ENCODE measurements around the gene MIEF1.
"Not testable (repeated sequence)": the region's sequence is repeated elsewhere in the genome, so short reads cannot be mapped to it uniquely, and the experiment has no call there.

Gene MIEF1

DNA sequence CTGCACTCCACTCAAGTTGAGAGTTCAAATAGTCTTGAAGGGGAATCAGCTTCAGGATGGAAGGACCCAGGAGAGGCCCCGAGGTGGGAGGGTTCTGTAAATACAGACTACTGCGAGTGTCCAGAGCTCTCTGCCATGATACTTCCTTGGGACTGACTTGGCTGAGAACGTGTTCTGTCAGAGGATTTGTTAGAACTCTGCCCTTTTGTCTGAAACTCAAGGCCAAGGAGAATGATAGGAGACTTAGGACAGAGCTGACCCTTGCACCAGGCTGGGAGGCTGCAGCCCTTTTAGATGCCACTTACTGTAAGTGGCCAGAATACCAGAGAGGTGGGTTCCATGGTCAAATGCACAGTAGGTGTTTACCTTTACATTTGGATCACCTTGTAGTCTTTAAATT lies 15.4 kb downstream of the MIEF1 start:
- DNase-seq, result no peak

DNA sequence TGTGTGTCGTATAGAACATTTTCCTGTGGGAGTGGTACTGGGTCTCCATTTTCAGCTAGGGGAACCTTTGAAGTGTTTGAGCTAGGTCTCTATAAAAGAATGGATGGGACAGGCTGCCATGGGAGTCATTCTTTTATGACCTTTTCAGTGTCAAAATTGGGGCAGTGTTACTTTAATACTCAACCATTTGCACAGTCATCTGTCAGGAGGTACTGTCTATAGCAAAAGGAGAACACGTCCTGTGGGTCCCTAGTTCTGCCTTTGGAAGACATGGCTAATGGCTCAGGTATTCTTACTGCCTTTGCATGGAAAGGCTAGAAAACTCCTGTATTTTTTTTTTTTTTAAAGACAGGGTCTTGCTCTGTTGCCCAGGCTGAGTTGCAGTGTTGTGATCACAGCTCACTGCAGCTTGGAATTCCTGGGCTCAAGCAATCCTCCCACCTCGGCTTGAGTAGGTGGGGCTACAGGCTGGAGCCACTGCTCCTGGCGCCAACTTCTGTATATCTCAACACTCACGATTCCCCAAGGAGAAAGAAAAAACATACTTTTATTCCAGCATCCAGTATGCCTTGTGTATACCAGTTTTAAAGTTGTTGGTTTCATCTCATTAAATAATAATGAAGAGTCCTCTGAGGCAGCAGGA lies 16.2 kb downstream of the MIEF1 start:
- DNase-seq, result no peak

DNA sequence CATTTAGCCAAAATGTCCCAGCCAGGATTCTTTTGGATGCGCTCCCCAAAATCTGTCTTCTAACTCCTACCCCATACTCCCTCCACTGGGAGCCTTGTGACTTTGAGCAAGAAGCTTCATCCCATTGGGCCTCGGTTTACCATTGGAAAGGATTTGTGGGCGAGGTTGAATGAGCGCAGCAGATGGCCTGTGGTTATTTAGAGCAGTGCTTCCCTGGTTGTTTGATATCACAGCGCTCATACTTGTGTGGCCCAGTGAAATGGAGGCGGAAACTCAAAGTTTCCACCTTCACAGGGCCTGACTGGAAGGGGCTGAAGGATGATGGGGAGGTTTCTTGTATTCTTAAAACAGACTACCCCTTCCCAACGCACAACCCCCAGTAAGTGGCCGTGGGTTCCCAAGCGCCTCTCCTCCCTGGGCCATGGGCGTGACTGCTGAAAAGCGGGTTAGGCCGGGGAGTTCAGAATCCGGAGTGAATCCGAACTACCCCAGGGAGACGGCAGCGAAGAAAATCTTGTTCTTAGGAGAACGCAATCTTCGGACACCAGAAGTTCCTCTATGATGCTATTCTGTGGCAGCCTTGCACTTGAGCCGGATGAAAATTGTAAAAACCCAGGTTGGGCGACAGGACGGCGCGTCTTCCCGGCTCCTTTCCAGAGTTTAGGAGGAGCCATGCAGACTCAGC lies 17.0 kb downstream of the MIEF1 start:
- peak; percentile 55 for DNase-seq

DNA sequence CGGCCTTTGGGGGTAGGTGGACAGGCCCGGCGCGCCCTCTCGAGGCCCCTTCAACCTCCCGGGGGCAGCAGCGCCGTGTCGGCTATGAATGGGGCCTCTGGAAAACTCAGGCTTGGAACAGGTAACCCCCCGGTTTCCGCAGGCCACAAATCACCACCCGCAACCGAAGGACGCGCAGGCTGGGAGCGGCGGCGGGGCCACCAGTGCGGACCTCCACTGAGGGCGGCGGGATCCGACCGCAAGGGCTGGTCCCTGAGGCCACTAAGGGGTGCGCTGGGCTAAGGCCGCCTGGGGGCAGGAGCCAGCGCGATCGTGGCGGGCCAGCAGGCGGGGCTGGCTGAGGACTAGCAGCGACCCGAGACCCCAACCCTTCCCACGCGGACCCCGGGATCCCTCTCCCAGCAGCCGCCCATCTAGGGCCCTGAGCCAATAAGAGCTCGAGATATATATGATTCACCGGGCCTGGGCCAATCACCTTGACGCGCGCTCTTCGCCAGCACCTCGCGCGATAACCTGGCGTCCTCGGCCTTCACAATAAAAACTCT lies 17.7 kb downstream of the MIEF1 start:
- peak; percentile 96 for DNase-seq

DNA sequence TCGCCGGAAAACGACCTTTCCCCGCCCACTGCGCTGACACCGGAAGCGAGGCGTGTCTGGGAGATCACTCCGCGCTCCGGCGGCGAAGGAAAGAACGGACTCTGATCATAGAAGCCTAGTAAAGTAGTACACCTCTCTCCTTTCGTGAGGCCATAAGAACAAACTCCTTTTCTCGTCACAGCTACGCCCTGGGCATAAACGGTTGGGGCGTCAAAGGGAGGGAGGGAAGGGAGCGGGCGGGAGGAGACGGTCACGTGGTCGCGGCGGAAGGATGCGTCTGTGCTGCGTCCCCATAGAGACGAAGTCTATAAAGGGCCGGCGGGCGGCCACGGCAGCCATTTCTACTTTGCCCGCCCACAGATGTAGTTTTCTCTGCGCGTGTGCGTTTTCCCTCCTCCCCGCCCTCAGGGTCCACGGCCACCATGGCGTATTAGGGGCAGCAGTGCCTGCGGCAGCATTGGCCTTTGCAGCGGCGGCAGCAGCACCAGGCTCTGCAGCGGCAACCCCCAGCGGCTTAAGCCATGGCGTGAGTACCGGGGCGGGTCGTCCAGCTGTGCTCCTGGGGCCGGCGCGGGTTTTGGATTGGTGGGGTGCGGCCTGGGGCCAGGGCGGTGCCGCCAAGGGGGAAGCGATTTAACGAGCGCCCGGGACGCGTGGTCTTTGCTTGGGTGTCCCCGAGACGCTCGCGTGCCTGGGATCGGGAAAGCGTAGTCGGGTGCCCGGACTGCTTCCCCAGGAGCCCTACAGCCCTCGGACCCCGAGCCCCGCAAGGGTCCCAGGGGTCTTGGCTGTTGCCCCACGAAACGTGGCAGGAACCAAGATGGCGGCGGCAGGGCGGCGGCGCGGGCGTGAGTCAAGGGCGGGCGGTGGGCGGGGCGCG lies 18.4 kb downstream of the MIEF1 start, which contains the start of gene ATF4:
Gene ATF4, plus strand, starts transcription at position 337 of the 880 bp plus-strand sequence. CDS start 884 bp downstream, outside the sequence.
- peak; percentile 94 for DNase-seq

DNA sequence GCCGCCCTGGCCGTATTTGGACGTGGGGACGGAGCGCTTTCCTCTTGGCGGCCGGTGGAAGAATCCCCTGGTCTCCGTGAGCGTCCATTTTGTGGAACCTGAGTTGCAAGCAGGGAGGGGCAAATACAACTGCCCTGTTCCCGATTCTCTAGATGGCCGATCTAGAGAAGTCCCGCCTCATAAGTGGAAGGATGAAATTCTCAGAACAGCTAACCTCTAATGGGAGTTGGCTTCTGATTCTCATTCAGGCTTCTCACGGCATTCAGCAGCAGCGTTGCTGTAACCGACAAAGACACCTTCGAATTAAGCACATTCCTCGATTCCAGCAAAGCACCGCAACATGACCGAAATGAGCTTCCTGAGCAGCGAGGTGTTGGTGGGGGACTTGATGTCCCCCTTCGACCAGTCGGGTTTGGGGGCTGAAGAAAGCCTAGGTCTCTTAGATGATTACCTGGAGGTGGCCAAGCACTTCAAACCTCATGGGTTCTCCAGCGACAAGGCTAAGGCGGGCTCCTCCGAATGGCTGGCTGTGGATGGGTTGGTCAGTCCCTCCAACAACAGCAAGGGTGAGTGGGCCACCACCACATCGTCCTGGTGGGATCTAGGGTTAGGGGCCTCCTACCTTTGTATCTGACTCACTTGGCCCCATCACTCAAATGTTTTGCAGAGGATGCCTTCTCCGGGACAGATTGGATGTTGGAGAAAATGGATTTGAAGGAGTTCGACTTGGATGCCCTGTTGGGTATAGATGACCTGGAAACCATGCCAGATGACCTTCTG lies 19.2 kb downstream of the MIEF1 start:
- peak; percentile 37 for DNase-seq

DNA sequence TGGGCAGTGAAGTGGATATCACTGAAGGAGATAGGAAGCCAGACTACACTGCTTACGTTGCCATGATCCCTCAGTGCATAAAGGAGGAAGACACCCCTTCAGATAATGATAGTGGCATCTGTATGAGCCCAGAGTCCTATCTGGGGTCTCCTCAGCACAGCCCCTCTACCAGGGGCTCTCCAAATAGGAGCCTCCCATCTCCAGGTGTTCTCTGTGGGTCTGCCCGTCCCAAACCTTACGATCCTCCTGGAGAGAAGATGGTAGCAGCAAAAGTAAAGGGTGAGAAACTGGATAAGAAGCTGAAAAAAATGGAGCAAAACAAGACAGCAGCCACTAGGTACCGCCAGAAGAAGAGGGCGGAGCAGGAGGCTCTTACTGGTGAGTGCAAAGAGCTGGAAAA lies 20.0 kb downstream of the MIEF1 start:
- DNase-seq, result not testable (repeated sequence)

DNA sequence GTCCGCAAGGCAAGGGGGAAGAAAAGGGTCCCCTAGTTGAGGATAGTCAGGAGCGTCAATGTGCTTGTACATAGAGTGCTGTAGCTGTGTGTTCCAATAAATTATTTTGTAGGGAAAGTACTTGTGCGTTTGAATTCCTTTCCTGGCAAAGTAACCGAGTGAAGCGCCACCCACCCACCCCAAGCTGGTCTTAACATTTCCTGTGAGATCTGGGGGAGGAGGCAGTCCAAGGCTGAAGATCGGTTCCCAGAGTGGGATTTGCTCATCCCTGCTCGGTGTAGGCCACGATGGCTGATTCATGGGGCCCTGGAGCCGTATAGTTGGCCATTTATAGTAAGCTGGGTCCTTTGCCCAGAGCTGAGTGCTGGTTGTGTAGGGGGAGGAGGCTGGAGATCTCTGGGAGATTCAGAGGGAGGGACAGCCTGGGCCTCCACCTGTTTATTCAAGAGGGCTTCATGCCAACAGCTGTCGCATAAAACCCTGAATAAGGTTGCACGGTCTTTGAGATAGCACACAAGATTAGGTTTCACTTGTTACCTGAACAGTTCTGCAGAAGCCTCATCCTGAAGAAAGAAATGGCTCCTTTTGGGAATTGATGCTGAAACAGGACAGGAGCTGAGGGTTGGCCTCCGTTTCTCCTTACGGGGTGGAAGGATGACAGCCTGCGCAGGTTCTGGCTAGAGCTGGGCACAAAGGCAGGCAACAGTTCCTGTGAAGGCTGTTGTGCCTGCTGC lies 20.6 kb downstream of the MIEF1 start:
- peak; percentile 49 for DNase-seq

DNA sequence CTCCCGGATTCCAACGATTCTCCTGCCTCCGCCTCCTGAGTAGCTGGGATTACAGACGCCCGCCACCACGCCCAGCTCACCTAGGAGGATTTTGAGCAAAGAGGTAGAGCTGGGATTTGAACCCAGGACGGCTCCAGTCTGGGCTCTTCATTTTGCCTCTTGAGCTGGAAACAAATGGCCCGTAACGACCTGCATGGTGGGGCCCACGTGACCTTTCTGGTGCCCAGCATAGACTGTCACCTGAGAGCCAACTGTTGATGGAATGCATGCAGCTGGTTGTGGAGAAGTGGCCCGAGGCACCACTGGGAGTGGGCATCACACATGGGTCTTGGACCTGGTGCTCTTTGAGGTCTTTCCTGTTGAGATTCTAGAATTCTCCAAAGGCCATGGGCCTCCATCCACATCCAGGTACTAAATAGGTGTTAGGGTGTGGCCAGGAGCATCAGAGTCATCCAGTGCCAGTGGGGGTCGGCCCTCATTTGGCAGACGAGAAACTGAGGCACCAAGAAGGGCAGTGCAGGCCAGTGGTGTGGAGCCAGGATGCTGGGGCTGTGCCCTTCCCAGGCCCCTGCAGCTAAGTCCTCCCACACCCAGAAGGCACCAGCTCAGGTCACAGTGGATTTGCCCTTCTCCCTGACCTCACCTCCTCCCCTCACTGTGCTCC lies 22.1 kb downstream of the MIEF1 start:
- peak; percentile 43 for DNase-seq

DNA sequence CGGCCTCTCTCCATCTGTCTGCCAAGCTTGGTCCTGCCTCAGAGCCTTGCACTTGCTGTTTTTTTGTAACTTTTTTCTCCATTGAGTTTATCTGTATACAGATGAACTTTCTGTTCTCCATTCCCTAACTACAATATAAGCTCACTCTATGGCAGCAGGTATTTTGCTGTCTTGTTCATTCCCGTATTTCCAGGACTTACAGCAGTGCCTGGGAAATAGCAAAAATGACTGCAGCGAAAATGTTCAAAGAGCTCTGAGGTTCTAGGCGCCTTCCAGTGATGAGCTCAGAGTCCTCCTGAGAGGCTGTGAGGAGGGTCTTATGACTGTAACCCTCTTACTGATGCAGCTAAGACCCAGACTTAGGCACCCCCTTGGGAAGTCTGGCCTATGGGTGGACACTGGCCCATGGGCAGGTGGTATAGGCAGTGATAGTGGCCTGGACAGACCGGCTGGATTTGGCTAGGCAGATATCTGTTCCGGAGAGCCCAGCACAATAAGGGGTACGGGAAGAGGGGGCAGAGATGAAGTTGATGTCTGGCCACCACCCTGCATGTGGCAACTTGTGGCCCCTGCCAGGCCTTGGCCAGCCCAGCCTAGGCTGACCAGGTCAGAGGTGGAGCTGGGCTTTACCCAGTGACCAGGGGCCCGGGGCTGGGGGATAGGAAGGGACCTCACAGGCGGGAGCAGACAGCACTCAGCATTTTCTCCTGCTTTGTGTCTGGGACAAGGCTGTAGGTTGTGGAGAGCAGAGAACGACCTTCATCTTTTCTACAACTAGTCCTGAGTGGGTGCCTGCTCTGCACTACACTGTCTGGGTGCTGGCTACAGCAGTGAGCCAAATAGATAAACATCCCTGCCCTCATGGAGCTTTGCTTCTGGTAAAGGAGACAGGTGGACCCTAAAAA lies 22.9 kb downstream of the MIEF1 start:
- peak; percentile 42 for DNase-seq

DNA sequence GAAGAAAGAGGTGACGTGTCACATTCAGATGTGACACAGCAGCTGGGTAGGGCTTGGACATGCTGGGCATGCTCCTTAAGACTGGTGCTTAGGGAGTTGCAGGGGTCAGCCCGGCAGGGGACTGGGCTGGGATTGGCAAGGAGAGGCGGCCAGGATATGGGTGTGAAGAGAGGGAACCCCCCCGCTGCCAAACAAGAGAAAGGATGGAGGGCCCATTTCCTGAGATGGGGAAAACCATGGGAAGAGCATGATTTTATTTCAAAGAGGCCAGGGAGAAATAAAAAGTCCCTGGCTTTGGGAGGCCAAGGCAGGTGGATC lies 23.5 kb downstream of the MIEF1 start:
- DNase-seq, result peak; percentile 35

DNA sequence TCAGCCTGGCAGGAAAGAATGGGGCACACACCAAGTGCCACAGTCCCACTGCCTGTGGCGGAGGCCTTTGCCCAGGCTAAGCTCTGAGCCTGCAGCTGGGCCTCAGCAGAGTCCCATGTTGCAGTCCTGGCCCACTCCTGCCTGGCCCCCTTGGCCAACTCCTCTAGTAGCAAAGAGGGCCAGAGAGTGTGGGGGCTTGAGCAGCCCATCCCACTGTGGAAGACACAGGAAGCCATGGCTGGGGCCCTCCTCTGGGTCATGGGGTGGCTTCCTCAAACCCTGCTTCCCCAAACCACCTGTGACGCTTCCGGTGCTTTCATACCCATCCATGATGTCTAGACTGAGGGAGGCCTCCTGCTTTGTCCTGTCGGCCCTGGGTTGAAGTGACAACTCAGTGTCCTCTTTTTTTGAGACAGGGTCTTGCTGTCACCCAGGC lies 24.7 kb downstream of the MIEF1 start:
- DNase-seq, result peak; percentile 50

DNA sequence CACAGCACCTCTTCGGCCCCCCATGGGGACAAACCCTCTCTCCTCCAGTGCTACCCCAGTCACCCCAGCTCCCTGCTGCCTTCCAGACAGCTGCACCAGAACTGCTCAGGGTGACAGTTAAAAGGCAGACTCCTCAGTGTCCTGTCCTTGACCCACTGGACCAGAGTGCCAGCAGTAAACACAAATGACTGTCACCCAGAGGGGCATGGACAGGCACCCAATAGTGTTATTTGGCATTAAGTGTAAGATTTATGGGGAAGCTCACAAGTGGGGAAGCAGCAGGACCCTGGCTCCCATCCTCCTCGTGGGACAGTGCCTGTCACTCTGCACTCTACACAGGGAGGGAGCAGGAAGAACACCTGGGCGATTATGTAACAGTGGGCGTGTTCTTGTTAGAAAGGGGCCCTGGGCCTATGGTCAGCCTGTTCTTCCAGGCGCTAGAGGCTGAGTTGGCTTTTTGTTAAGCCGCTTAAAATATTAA lies 25.4 kb downstream of the MIEF1 start:
- DNase-seq, result peak; percentile 40

DNA sequence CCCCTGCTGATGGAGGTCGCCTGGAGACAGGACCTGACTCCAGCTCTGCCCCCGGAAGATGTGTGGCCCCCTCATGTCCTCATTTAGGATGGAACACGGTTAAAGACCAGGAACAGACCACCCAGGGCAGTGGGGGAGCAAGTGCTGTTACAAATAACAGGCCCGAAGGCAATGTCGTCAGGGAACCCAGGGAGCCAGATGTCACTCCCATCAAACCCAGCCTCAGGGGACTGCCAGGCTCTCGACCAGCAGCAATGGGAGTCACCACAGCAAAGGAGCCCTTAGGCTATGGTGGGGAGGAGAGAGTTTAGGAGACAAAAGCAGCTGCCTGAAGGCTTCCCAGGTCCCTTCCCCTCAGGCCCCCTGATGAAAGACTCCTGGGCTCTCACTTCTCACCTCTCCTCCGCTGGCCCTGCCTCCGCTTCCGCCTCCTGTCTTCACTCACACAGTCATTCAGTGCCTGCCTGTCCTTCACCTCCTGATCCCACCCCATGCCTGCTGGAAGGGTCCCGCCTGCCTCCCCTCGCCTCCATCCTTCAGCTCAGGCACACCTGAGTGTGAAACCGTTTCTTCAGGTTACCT lies 26.1 kb downstream of the MIEF1 start:
- no peak for DNase-seq

DNA sequence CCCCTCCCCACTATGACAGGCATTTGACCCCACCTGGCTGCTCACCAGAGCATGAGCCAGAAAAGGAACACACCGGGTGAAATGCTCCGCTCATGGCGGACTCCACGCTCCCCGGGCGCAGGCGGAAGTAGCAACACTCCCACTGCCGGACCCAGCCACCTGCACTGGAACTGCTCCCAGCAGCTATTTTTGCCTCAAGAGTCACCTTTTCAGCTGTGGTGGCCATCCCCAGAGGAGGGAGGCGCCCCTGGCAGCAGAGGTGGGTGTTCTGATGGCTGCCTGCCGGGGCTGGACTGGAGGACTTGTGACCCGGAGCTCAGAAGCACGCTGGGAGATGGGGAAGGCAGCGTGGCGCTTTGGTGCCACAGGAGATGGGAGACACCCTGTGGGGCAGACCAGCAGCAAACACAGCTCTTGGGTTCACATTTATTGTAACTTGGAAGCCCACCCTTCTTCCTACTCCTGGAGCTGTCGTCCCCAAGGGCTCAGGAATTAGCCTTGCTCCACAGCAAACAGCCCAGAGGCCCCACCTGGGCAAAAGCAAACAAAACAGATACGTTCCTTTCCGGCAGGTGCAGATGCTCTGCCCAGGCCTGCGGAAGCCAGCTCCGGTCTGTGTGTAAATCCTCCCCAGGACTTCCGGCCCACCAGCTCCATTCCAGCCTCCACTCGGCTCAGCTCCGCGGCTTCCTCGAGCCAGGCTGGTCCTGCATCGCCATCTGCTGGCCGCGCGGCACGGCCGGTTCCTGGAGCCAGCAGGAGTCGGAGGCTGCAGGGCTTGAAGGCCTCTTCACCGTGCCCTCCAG lies 26.8 kb downstream of the MIEF1 start:
- DNase-seq, result peak; percentile 93

DNA sequence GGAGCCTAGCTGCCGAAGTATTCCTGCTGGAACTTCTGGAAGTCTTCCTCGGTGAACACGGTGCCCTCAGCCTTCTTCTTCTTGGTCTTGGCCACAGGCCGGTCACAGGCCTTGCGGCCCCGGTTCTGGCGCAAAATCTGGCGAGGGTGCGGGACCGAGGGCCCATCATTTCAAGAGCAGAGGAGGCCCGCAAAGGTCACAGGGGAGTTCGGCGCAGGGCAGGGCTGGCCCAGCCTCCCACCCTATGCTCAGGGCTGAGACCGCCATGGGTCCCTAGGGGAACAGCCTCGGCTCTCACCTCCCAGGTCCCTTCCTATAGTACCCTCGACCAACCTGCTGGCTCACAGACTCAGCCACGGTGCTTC lies 27.4 kb downstream of the MIEF1 start:
- DNase-seq, result no peak

DNA sequence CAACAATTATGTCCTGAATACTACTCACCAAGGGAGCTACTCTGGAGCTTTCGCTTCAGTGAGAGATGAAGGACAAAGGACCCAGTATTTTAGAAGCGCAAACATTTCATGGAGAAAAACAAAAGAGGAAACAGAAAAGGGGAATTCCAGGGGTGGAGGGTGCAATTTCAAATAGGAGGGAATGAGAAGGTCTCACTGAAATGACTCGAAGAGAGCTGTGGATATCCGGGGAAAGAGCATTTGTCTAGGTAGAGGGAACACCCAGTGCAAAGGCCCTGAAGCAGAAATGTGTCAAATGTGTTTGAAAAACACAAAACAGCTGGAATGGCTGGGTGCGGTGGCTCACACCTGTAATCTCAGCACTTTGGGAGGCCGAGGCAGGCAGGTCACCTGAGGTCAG lies 28.0 kb downstream of the MIEF1 start:
- DNase-seq, result no peak

DNA sequence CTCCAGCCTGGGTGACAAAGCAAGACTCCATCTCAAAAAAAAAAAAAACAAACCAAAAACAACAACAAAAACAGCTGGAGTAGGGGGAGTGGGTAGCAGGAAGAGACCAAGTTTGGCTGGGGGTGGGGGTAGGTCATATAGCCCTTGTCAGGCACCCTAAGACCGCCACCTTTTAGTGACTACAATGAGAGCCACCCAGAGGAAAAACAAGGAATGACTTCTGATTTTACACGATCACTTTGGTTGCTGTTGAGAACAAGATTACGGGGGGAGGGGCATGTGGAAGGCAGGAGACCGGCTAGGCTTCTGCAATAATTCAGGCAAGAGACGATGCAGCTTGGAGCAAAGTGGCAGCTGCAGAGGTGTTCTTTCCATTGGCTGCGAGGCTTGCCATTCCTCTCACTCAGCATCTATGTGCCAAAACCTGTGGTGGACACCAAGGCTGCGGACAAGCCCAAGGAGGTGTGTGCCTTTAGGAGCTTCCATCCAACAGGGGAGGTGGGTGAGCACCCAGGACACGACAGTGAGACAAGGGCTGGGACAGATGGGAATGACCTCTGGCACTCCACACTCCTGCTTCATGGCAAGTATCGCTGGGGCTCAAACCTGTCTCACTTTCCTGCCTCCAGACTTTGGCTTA lies 28.7 kb downstream of the MIEF1 start:
- no peak for DNase-seq
